ENCODE results near the gene LRMDA. TPM values are rescaled to one million over a fixed set of nuclear protein-coding genes. Genes with fewer than 3 reads are reported as not detected.

The LRMDA gene
- total RNA-seq, 2 experiments from 2014 or later = not detected

- Histone ChIP-seq H3K4me1 (ENCODE audit: insufficient read depth, low read length) (no peaks in the 10 kb centered on the region), H3K27ac (ENCODE audit: low read depth in 1 of 2, low read length in 2 of 2) (no peak overlapping the region), H3K4me3 (ENCODE audit: low read length) (no peak overlapping the region), H3K9me3 (ENCODE audit: control insufficient read depth in 1 of 2, insufficient read depth in 1 of 2, low read length in 2 of 2) (no peaks in the 10 kb centered on the region), H3K27me3 (ENCODE audit: control insufficient read depth in 1 of 2, insufficient read depth in 2 of 2, low read length in 2 of 2) (peaks cover 0 to 4% of the 10 kb centered on the region in 2 experiments), H3K36me3 (ENCODE audit: insufficient read depth, low read length) (no peaks in the 10 kb centered on the region)
- ATAC-seq (ENCODE audit: poor library complexity) (no peak), DNase-seq (no peak)
- Mint-ChIP-seq H3K4me3 (no peak overlapping the region), H3K4me1 (ENCODE audit: low read depth) (no peaks in the 10 kb centered on the region), H3K36me3 (ENCODE audit: low read depth) (no peaks in the 10 kb centered on the region), H3K27ac (no peak overlapping the region), H3K27me3 (peaks cover under 1% of the 10 kb centered on the region), H3K9me3 (no peaks in the 10 kb centered on the region)
- no peak for TF ChIP-seq CTCF (IDR thresholded peaks at IDR 0.05)
- CTCF ChIA-PET = no interaction called here
- POLR2A ChIA-PET = no interaction called here
- intact Hi-C loops (cut with DNase I, micrococcal nuclease) = no loop called here
These were observed 407.1 kb downstream of the LRMDA start for GRCh38 chr10:75838486-75838885.

GRCh38 chr10:75839020-75839419 is 407.6 kb downstream of the LRMDA start:
- Histone ChIP-seq H3K4me3 (ENCODE audit: low read length) (no peak overlapping the region), H3K9me3 (ENCODE audit: control insufficient read depth in 1 of 2, insufficient read depth in 1 of 2, low read length in 2 of 2) (no peaks in the 10 kb centered on the region), H3K27ac (ENCODE audit: low read depth in 1 of 2, low read length in 2 of 2) (no peak overlapping the region), H3K36me3 (ENCODE audit: insufficient read depth, low read length) (no peaks in the 10 kb centered on the region), H3K4me1 (ENCODE audit: insufficient read depth, low read length) (no peaks in the 10 kb centered on the region), H3K27me3 (ENCODE audit: control insufficient read depth in 1 of 2, insufficient read depth in 2 of 2, low read length in 2 of 2) (peaks cover 0 to 4% of the 10 kb centered on the region in 2 experiments)
- H3K9me3 Mint-ChIP-seq = no peaks in the 10 kb centered on the region
- ATAC-seq (ENCODE audit: poor library complexity) (no peak), DNase-seq (no peak)
- H3K36me3 Mint-ChIP-seq (ENCODE audit: low read depth) = no peaks in the 10 kb centered on the region
- intact Hi-C loops (cut with DNase I, micrococcal nuclease) = no loop called here
- TF ChIP-seq CTCF (IDR thresholded peaks at IDR 0.05) = no peak
- H3K27me3 Mint-ChIP-seq = no peaks in the 10 kb centered on the region
- POLR2A ChIA-PET = no interaction called here
- H3K4me3 Mint-ChIP-seq = no peak overlapping the region
- CTCF ChIA-PET = interaction anchor here (0.6 kb wide), 1 partner anchor 8 kb away, joined by 3 read pairs; no protein-coding TSS in a partner anchor
- no peak overlapping the region for H3K27ac Mint-ChIP-seq
- no peaks in the 10 kb centered on the region for H3K4me1 Mint-ChIP-seq (ENCODE audit: low read depth)

GRCh38 chr10:75841266-75841665 is 409.8 kb downstream of the LRMDA start:
- ChIA-PET CTCF (no interaction called here), POLR2A (no interaction called here)
- no peak overlapping the region for H3K27ac ChIP-seq (ENCODE audit: low read depth in 1 of 2, low read length in 2 of 2)
- no peaks in the 10 kb centered on the region for H3K36me3 Mint-ChIP-seq (ENCODE audit: low read depth)
- H3K4me3 Mint-ChIP-seq = no peak overlapping the region
- peaks cover 0 to 4% of the 10 kb centered on the region in 2 experiments for H3K27me3 ChIP-seq (ENCODE audit: control insufficient read depth in 1 of 2, insufficient read depth in 2 of 2, low read length in 2 of 2)
- no peaks in the 10 kb centered on the region for H3K27me3 Mint-ChIP-seq
- DNase-seq = no peak
- no peak overlapping the region for H3K4me3 ChIP-seq (ENCODE audit: low read length)
- no peak for TF ChIP-seq CTCF (IDR thresholded peaks at IDR 0.05)
- H3K36me3 ChIP-seq (ENCODE audit: insufficient read depth, low read length) = no peaks in the 10 kb centered on the region
- intact Hi-C loops (cut with DNase I, micrococcal nuclease) = no loop called here
- ATAC-seq (ENCODE audit: poor library complexity) = no peak
- no peaks in the 10 kb centered on the region for H3K9me3 Mint-ChIP-seq
- no peak overlapping the region for H3K27ac Mint-ChIP-seq
- H3K9me3 ChIP-seq (ENCODE audit: control insufficient read depth in 1 of 2, insufficient read depth in 1 of 2, low read length in 2 of 2) = no peaks in the 10 kb centered on the region
- no peaks in the 10 kb centered on the region for H3K4me1 Mint-ChIP-seq (ENCODE audit: low read depth)
- H3K4me1 ChIP-seq (ENCODE audit: insufficient read depth, low read length) = no peaks in the 10 kb centered on the region
